Pancreas (tissue), 10 donors: ENCODE data around the gene MBD6. TPM values are rescaled to one million over a fixed set of nuclear protein-coding genes. Genes with fewer than 3 reads are reported as not detected.

Source experiments
- ATAC-seq, 4 donors: fragments of 200-7000 bp; cut with Tn5 transposase; one replicate each; pipeline versions ENCODE4 v1.8.0 to v1.9.1; 2020; ENCODE audit warnings: mild to moderate bottlenecking in 4 of 4, moderate library complexity in 4 of 4
- DNase-seq, 6 donors: peaks; one replicate each; pipeline ENCODE4 v3.0.0-alpha.2; 2020
- FAIRE-seq: peaks from 2 replicates; lab custom pipeline; 2012; peaks lifted over from hg19 to GRCh38; lab: Jason Lieb, UNC
- H3K27ac ChIP-seq, 4 donors: fragments of 200-600 bp; sonication (generic); 1 replicate in 3 of 4; 2 replicates in 1 of 4; pipeline versions ENCODE4 v1.5.0 to v1.8.0; 2020
- H3K27me3 ChIP-seq, 4 donors: fragments of 200-600 bp; one replicate each; pipeline ENCODE4 v1.8.0; 2021
- H3K36me3 ChIP-seq, 3 donors: fragments of 200-600 bp; sonication (generic) in 1 of 3; one replicate each; pipeline versions ENCODE4 v1.5.0 to v1.8.0; 2020 to 2021
- H3K4me1 ChIP-seq, 3 donors: fragments of 200-600 bp; one replicate each; pipeline ENCODE4 v1.8.0; 2021
- H3K4me3 ChIP-seq, 4 donors: fragments of 200-600 bp; sonication (generic) in 2 of 4; one replicate each; pipeline versions ENCODE4 v1.5.0 to v1.8.0; 2020 to 2021
- H3K9me3 ChIP-seq, 4 donors: fragments of 200-600 bp; one replicate each; pipeline ENCODE4 v1.8.0; 2021
- CTCF ChIP-seq, 4 donors: fragments of 200-600 bp; sonication (generic) in 3 of 4; IDR thresholded peaks; one replicate each; pipeline versions ENCODE4 v1.5.0 to v1.8.0; 2021; ENCODE audit warnings: antibody characterized with exemption in 4 of 4
- WGBS, 2 donors: extraction: QIAGEN DNeasy Blood & Tissue Kit; methylation state at CpG; one replicate each; pipeline ENCODE4 v1.1.7; 2013; 5-methylcytosine and 5-hydroxymethylcytosine counted together
- intact Hi-C, 3 donors: fragments of 100-400 bp; cut with DNase I; formaldehyde crosslinking; loops; one replicate each; pipeline versions ENCODE4 v1.11.1 to v1.14.2; 2022
- polyA plus RNA-seq, 2 donors: library from polyadenylated mRNA; stranded (reverse); fragments of 200-250 nt; gene quantifications; one replicate each; pipeline ENCODE4 v1.2.3, GENCODE V29; 2013
- total RNA-seq, 6 donors: library from RNA; stranded (reverse); fragmentation: NEBNext Ultra II Directional in 4 of 6; extraction: Animal tissue kit (Norgen Biotek cat#: 25700) in 4 of 6; gene quantifications; one replicate each; pipeline versions ENCODE4 v1.2.1 to v1.2.4, GENCODE V29; 2021 to 2023
- donor health status: healthy with polysubstance abuse.
- donor health status: DM: no; HTN: no; CAD: no; lungs with moderate emphysema.
- donor health status: DM: no; HTN: no; CAD: no.
- donor health status: control.
- donor health status: control.
- donor health status: Bipolar disorder and iron deficiency.
- donor health status: DM: yes; HTN: yes; CAD: no.
- donor health status: DM: no; HTN: no; CAD: no.
- donor health status: DM: no; HTN: no; CAD: no.
- donor health status: DM: yes; HTN: yes; CAD: no.

MBD6 gene
- total and polyA plus RNA-seq, 8 donors: 37.4 to 87.1 (median 51.9) TPM

- H3K9me3 ChIP-seq: no peaks in the 10 kb centered on the region
- H3K36me3 ChIP-seq: no peaks in the 10 kb centered on the region
- no peak overlapping the region for H3K27ac ChIP-seq
- ATAC-seq (no peak), DNase-seq (no peak), FAIRE-seq (no peak)
- intact Hi-C loops: no loop called here
- H3K4me1 ChIP-seq: no peaks in the 10 kb centered on the region
- no peak overlapping the region for H3K4me3 ChIP-seq
- no peaks in the 10 kb centered on the region for H3K27me3 ChIP-seq
- WGBS, 2 donors: 62 to 64% methylated on average over 5 of the region's 5 CpGs
- no peak for TF ChIP-seq CTCF (IDR thresholded peaks at IDR 0.05)
Observed at GRCh38 chr12:57483466-57483865, 39.2 kb upstream of the MBD6 start.

DNA sequence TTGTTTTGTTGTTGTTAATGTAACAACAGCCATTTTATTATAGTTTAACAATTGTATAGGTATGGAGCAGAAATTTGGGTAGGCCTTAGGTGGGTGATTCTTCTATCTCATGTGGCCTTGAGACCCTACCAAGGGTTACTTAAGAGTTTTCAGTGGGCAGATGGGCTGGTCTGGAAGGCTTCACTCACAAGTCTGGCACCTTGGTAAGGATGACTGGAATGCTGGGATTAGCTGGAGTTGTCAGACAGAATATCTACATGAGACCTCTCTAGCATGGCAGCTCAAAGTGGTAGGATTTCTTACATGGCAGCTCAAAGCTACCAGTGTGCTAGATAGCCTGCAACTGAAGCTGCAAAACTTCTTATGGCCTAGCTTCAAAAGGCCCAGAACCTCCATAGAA lies 36.9 kb upstream of the MBD6 start:
- intact Hi-C loops: no loop called here
- FAIRE-seq (no peak), DNase-seq (no peak), ATAC-seq (no peak)
- H3K4me3 ChIP-seq: no peak overlapping the region
- peaks cover 0 to 10% (median 6%) of the 10 kb centered on the region in 3 donors for H3K36me3 ChIP-seq
- no peak for TF ChIP-seq CTCF (IDR thresholded peaks at IDR 0.05)
- H3K27me3 ChIP-seq: no peaks in the 10 kb centered on the region
- no peaks in the 10 kb centered on the region for H3K9me3 ChIP-seq
- H3K4me1 ChIP-seq: peaks cover 0 to 10% (median 0%) of the 10 kb centered on the region in 3 donors
- no peak overlapping the region for H3K27ac ChIP-seq

- WGBS, 2 donors: 75 to 80% methylated on average over 27 of the region's 27 CpGs
- no peak for FAIRE-seq
- intact Hi-C loops: no loop called here
- ATAC-seq: no peak
- no peaks in the 10 kb centered on the region for H3K9me3 ChIP-seq
- peaks cover 0 to 21% (median 13%) of the 10 kb centered on the region in 3 donors for H3K36me3 ChIP-seq
- peak overlapping the region in 2 of 4 donors; percentile 84 to 93 for H3K4me3 ChIP-seq
- no peaks in the 10 kb centered on the region for H3K27me3 ChIP-seq
- TF ChIP-seq CTCF (IDR thresholded peaks at IDR 0.05): no peak
- peaks cover 0 to 10% (median 0%) of the 10 kb centered on the region in 3 donors for H3K4me1 ChIP-seq
- DNase-seq: no peak
- H3K27ac ChIP-seq: no peak overlapping the region
Observed at GRCh38 chr12:57487055-57487596, 35.5 kb upstream of the MBD6 start.

DNA sequence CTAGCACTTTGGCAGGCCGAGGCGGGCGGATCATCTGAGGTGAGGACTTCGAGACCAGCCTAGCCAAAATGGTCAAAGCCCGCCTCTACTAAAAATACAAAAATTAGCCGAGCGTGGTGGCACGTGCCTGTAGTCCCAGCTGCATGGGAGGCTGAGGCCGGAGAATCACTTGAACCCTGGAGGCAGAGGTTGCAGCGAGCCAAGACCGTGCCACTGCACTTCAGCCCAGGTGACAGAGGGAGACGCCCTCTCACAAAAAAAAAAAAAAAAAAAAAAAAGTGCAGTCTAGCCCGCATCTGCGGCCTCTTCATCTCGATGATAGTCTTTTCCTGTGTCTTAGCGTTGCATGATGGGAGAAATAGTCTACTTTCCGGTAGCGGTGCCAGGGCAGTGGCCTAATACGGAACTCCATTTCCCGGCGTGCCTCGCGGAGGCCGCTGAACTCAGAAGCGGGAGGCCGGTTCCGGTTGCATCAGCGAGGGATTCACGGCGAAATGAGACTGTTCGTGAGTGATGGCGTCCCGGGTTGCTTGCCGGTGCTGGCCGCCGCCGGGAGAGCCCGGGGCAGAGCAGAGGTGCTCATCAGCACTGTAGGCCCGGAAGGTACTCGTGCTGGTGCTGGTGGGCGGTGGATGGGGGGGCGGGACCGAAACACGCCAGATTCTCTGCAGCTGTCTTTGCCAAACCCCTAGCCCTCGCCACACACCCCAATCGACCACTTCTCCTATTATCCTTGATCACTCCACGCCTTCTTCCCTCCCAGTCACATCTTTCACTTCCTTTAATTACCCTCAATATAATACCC lies 34.8 kb upstream of the MBD6 start, which contains the start of gene MARS1:
TSS of gene MARS1 (plus strand) at position 472 of the 805 bp plus-strand sequence. CDS start at position 495, 23 bp downstream.
- 7 to 9% methylated on average over 42 to 47 of the region's 47 CpGs for WGBS, 2 donors
- FAIRE-seq: peak; percentile 85
- peak within 1 kb of the TSS in 3 of 4 donors; percentile 6 to 50 (median 24) for H3K27ac ChIP-seq
- H3K9me3 ChIP-seq: no peaks in the 10 kb centered on the region
- peak; percentile 98 to 100 (median 99) for ATAC-seq
- DNase-seq: peak; percentile 89 to 95 (median 94)
- intact Hi-C loops: no loop called here
- TF ChIP-seq CTCF (IDR thresholded peaks at IDR 0.05): no peak
- peaks cover 0 to 21% (median 13%) of the 10 kb centered on the region in 3 donors for H3K36me3 ChIP-seq
- H3K27me3 ChIP-seq: no peaks in the 10 kb centered on the region
- peak within 1 kb of the TSS; percentile 53 to 93 (median 82) for H3K4me3 ChIP-seq
- peaks cover 0 to 10% (median 0%) of the 10 kb centered on the region in 3 donors for H3K4me1 ChIP-seq
